ENCODE data around the gene PTPRN2.
"Not testable (repeated sequence)": the region's sequence is repeated elsewhere in the genome, so short reads cannot be mapped to it uniquely, and the experiment has no call there.

PTPRN2 gene

DNA sequence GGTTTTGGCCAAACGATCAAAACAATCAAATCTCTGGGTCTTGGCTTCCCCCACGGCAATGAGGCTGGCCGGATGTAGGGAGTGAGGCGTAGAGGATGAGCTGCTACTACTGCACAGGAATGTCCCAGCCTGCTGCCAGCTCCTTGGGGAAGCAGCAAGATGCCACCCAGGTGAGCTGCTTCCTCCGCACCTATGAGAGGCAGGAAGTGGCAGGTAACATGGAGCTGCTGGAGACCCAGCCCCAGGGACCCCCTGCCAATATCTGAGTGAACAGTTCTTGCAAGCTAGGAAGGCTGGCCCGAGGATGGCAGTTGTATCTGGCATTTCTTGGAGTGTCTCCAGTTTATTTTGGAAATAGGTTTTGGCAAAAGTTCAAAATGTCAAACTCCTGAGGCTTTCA is 837.3 kb downstream of the PTPRN2 start:
- no peak for DNase-seq

DNA sequence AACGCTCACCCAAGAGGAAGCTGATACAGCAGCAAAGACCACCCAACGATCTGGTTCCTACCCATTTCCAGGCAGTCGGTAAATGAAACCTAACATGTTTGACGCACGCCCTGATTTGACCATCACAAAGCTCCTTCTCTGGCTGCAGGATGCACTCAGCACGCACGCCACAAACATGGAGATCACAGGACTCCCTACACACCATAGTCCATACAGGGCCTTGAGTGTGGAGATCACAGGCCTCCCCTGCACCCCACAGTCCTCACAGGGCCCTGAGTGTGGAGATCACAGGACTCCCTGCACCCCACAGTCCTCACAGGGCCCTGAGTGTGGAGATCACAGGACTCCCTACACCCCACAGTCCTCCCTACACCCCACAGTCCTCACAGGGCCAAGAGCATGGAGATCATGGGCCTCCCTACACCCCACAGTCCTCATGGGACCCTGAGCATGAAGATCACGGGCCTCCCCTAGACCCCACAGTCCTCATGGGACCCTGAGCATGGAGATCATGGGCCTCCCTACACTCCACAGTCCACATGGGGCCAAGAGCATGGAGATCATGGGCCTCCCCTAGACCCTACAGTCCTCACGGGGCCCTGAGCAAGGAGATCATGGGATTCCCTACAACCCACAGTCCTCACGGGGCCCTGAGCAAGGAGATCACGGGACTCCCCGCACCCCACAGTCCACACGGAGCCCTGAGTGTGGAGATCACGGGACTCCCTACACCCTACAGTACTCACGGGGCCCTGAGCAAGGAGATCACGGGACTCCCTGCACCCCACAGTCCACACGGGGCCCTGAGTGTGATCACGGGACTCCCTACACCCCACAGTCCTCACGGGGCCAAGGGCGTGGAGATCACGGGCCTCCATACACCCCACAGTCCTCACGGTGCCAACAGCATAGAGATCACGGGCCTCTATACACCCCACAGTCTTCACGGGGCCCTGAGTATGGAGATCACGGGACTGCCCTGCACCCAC is 841.6 kb downstream of the PTPRN2 start:
- no peak for DNase-seq

DNA sequence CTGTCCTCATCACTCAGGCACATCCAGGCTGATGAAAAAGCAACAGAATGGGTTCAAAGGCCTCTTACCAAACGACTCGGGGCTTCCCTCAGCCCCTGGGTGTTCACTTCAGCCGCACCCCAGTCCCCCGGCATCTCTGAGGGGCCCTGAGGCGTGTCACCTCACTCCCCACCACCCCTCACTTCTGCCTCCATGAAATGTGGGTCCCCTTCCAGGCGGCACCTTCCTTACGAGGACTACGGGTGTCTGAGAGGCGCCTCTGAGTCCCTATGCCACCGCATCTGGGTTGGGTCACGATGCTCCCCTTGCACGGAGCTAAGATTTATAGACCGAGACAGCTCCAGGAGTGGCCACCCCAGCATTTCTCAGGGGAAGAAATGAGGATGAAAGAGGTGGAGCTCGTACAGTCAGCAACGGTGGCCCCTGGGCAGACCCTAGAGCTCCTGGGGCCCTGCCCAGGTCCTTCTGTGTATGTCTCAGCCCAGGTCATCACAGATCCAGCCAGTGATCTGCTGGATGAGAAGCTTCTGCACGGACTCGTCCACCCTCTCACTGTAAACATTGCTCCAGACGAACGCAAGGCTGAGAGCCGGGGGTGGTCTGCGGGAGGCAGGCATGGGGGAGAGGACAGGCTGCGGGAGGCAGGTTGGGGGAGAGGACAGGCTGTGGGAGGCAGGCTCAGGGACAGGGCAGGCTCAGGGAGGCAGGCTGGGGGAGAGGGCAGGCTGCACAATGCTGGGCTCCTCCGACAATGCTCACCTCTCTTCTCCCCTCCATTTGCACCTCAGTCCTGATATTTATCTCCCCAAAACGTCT is 842.6 kb downstream of the PTPRN2 start:
- DNase-seq: no peak

DNA sequence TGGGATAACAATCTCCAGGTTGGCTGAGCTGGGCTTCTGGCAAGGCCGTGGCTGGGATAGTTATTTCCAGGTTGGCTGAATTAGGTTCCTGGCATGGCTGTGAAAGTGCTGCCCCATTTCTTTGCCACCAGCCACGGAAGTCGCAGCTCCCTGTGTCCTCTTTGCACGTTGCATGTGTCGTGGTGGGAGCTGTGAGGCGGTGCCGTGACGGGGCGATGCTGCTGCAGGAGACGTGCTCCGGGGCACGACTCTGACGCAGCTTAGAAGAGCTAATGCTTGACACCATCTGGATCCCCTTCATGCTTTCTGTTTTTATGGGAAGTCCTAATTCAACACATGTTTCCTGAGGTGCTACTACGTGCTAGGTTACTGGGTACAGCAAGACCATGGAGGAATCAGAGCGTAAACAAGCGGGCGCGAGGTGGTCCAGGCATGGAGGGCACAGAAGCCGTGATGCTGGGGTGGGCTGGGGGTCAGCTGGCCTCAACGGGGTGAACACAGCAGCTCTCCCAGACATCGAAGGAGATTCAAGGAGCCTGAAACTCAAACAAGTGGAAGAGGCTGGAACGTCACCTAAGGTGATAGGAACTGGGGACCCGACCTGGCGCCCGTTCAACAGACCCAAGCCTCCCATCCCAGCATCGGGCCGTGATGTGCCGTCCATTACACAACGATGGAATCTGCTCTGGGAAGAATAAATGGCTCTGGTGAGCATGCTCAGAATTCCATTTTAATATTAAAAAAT is 843.7 kb downstream of the PTPRN2 start:
- no peak for DNase-seq

DNA sequence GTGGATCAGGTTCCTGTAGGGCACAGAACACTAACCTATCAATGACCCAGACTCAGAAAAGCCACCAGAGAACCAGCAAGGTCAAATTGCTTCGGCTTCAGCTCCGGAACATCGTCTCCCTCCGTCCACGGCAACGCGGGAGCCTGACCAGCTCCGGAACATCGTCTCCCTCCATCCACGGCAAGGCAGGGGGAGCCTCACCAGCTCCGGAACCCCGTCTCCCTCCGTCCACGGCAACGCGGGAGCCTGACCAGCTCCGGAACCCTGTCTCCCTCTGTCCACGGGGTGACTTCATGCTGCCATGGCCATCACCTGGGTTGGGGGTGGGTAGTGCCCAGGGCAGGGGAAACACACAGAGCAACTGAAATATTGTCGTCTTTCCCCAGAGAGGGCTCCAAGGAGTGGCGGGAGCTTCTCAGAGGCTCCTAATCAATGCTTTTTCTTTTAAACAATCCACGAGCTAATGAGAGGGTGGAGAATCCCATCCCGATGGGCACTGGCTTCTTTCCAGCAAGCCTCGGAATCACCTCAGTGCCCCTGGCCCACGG is 847.3 kb downstream of the PTPRN2 start:
- DNase-seq: no peak

DNA sequence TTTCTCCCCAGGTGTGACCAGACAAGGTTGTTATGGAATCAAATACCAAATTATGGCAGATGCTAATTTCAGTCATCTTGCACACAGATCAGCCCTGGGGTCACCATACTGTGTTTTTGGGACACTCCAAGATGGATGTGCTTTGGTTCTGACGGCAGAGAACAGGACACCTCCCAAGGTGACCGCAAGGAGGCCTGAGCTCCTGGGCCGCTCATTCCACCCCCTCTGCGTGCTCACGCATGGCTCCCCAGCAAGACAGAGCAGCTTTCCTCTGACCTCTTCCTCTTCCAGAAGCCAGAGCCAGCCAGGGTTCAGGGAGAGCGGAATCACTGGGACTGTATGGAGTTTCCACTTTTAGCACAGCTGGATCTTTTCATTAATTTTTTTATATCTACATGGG is 848.0 kb downstream of the PTPRN2 start:
- DNase-seq: no peak

DNA sequence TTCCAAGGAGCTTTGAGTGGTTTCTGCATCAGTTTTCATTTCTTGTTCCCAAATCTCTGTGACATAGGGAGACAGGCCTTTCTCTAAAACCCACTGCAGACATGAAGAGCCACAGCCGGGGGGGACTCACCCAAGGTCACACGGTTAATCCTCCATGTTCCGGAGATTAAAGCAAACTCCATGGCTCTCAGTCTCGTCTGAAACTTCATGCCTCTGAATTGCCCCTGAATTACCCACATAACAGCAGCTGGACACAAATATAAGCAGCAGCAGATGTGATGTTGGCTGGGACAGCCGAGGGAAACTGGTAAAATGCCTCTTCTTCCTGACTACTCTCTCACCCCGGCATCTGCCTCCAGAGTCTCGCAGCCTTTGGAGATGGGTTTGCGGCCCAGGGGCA is 848.6 kb downstream of the PTPRN2 start:
- DNase-seq: no peak

DNA sequence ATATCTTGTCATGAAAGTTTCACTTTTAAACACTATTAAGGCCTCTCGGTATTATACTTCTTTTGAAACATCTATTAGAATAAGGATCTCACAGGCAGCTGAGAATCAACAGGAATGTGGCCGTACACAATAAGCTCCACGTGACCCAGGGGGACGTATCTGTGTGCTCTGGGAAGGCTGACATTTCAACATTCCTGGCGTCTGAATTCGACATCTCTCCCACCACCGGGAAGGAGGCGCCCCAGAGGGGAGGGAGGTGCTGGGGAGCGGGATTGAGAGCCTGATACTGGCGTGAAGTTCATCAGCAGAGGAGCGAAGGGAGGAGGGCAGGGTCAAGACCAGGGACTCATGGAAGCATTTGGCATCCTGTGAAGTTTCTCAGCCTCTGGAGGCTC is 849.6 kb downstream of the PTPRN2 start:
- no peak for DNase-seq

DNA sequence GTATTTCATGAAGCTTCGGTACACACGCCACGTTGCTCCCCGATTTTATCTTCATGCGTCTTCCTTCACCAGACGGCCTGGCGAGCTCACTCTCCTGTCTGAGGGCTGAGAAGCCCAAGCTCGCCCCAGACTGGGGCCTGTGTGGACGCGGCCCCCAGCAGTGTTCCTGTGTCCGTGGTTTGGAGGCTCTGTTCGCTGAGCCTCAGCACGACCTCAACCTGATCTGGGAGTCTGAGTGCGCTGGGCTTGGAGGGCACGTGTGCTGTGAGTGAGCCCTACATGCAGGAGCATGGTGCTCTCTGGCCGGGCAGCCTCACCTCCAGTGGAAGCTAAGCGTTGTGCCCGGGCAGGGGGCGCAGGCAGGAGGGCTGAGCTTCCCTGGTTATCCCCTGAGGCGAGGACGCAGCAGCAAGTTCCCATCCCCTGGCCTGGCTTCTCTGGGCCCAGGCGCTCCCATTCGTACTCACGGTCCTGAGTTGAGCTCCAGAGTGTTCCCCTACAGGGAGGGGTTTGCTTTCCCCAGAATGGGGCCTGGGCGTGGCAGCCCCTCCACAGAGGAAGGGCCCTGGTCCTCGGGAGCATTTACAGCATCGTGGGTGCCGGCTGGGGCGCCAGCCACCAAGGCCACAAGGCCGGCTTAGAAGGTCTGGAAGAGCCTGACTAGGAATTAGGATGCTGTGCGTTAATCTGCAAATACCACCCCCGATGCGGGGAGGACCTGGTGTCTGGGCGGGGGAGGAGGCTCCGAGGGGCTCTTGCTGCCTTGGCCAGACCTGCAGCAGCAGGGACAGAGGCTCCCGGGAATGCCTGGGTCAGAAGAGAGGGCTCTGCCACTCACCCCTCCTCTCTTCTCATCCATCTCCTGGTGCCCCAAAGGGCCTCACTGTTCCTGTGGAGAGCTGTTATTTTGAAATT is 850.2 kb downstream of the PTPRN2 start:
- DNase-seq: no peak

DNA sequence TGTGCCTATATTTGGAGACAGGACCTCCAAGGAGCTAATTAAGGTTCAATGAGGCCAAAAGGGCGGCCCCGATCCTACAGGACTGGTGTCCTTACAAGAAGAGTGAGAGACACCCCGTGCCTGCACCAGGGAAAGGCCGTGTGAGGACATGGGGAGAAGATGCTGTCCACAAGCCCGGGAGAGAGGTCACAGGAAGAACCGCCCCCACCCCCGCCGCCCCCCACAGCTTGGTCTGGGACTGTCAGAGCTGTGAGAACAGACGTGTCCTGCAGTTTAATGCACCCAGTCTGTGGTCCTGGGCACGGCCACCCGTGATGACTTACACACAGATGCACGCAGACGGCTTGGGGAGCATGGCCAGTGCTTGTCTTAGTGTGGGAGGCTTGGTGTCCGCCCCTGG is 851.3 kb downstream of the PTPRN2 start:
- no peak for DNase-seq

DNA sequence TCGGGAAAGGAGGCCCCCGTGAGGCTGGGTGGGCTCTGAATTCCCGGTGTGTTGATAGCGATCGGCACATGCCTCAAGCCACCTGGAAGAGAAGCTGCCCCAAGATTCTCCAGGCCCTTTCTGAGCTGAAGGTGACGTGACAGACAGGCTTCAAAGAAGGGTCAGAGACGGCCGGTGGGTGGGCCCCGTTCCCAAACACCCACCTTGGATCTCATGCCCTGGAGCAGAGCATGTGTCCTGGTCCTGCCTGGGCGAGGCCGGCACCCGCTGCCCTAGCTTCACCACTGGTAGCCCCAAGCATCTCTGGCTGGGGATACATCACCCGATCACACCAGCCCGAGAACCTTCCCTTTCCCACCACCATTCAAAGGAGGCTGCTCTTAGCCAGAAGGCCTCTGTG is 851.8 kb downstream of the PTPRN2 start:
- no peak for DNase-seq

DNA sequence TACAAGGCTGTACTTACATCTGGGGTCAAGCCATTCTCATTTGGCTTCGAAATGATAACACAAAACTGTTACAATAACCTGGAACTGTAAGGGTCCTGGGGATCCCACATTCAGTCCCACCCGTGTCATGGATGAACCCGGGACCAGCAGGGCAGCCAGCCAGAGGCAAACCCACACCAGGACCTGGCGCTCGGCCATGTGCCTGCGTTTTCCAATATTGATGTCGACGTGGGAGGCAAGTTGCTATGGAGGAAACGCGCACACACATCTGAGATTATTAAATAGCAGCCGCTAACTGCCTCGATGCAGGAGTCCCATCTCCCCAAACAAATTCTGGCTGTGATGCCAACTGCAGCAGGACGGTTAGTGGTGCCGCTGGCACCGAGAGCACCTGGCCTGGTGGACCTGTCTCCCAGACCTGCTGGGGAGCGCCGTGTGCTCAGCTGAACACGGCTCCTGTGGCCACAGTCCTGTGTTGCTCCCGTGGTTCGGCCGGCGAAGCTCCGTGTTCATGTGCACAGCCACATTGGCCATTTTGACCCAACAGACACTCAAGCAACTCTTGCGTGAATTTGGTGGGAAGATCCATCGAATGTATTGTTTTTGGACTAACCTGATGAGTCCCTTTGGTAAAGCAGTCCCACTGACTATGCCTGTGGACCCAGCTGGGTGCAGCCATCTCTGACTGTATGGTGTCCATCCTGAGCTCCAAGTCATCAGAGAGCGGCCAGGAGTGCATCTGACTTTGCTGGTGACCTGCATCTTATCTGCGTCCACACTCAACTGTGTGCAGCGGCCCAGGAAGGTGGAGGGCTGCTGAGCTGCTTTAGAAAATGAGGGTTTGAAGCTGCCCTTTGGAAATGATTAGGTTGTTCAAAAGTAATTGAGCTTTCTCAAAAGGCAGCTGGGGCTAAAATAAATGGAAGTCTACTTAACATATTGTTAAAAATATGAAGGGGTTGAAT is 852.7 kb downstream of the PTPRN2 start:
- no peak for DNase-seq

DNA sequence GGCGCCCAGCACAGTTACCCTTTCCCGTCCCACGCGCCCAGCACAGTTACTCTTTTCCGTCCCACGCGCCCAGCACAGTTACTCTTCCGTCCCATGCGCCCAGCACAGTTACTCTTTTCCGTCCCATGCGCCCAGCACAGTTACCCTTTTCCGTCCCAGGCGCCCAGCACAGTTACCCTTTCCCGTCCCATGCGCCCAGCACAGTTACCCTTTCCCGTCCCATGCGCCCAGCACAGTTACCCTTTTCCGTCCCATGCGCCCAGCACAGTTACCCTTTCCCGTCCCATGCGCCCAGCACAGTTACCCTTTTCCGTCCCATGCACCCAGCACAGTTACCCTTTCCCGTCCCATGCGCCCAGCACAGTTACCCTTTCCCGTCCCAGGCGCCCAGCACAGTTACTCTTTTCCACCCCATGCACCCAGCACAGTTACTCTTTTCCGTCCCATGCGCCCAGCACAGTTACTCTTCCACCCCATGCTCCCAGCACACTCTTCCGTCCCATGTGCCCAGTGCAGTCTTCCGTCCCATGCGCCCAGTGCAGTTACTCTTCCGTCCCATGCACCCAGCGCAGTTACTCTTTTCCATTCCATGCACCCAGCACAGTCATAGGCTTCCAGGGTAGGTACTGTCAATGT is 853.7 kb downstream of the PTPRN2 start:
- not testable (repeated sequence) for DNase-seq

DNA sequence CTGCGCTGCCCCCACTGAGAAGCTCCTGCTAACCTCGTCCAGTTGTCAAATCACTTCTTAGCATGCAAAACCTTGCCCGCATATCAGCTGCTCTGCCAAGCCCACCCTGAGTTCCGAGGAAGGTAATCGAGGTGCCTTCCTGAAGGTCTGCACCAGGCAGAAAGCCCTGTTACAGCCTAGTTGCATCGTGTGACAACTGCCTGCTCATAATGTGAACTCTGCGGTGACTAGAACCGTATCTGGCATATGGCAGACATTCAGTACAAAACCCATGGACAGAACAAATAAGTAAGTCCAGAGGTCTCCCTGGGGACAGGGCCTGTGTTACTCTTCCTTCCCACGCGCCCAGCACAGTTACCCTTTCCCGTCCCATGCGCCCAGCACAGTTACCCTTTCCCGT is 856.5 kb downstream of the PTPRN2 start:
- DNase-seq: no peak

DNA sequence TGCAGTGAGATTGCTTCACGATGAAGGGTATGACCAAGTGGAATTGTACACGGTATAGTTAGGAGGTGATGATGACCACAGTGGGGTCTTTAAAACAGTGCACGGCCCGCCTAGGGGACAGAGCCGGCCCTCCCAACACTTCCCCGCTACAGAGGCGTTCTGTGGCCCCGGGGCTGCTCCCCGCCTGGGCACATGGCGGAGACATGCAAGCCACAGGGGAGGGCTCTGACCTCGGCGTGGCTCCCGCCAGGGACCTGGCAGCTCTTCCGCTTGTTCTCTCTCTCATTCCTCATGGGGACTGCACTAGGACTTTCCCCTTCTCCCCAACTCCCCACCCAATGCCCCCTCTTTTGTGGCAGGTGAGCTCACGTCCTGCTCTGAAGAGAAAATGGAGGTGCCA is 857.0 kb downstream of the PTPRN2 start:
- DNase-seq: no peak

DNA sequence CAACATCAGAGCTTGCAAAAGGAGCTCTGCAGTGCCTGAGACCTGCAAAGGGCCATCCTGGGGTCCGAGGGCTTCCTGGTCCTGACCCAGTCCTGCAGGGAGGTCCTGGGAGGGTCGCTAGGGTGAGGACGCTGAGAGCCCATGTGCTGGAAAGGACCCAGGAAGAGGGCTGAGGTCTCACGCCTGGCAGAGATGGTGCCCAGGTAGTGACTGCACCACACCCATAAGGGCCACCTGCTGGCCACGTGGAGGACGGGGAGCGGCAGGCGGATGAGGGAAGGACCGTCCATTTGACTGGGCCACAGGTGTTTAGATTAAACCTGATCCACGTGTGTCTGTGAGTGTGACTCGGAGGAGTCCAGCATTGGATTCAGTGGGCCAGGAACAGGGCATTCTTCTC is 858.1 kb downstream of the PTPRN2 start:
- no peak for DNase-seq

DNA sequence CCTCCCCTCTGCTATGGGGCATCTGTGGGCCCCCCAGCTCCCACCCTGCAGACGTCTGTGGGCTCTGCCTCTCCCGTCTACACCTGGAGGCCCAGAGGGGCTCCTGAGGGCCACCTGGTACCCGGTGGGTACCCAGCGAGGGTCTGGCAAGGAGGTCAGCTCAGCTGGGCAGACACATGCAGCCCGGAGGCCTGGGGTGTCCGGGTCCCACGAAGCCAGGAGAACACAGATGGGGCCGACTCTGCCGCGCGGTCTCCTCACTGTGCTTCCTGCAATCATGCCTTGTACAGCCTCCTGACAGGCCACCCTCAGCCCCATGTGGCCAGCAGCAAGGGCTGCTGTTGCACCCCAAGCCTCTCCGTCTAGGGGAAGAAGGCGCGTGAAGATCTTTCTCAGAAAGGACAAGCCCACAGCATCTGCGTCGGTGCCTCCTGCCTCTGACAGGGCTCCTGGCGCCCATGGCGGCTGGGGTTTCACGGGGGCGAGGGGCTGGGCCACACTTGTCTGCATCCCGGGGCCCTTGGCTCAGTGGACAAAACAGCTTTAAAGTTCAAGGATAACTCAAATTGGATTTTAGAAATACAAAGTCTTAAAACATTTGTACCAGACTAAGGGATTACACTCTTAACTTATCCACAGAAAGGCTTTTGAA is 859.5 kb downstream of the PTPRN2 start:
- DNase-seq: no peak

DNA sequence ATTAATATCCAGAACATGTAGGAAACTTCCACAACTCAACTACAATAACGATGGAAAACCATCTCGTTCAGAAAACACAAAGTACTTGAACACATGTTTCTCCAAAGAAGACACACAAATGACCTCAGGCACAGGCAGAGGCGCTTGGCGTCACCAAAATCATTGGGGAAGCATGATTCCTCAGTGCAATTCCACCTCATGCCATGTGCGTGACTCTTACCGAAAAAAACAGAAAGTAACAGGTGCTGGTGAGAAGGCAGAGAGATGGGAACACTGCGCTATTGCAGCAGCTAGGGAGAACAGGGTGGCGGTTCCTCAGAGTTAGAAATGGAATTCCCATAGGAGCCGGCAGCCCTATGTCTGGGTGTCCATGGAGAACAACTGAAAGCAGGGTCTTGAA is 860.9 kb downstream of the PTPRN2 start:
- DNase-seq: no peak

DNA sequence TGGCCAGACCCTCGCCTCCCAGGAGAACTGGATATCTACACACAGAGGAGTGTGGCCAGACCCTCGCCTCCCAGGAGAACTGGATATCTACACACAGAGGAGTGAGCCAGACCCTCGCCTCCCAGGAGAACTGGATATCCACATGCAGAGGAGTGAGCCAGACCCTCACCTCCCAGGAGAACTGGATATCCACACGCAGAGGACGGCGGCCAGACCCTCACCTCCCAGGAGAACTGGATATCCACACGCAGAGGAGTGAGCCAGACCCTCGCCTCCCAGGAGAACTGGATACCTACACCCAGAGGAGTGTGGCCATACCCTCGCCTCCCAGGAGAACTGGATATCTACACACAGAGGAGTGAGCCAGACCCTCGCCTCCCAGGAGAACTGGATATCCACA is 862.3 kb downstream of the PTPRN2 start:
- not testable (repeated sequence) for DNase-seq

DNA sequence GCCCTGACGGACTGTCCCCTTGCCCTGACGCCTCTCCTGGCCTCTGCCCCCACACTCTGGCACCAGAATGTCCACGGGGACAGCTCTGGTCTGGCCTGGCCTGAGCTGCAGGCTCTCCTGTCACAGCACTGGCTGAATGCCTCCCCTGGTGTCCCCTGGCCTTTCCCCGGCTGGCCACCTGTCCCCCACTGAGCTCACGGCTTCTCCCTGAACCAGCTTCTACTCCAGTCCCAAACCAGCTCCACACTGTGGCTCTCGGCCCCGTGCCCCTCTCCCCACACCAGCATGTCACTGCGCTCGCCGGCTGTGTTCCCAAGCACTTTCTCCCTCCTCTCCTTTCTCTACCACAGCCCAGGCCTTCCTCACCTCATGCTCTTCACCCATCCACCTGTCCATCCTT is 864.4 kb downstream of the PTPRN2 start:
- no peak for DNase-seq
